Epithelial cell of esophagus (primary cell): Measurements from ENCODE around the gene NEFH.

Experiments
- DNase-seq: peaks from one replicate; pipeline ENCODE4 v3.0.0; 2010; ENCODE audit warnings: low read depth
- H3K4me3 ChIP-seq: 2 replicates; pipeline ENCODE4 v1.5.1; 2011; ENCODE audit warnings: mild to moderate bottlenecking, low read length, control low read depth
- CTCF ChIP-seq: IDR thresholded peaks from 2 replicates; pipeline ENCODE4 v1.5.1; 2011; ENCODE audit warnings: low read depth, mild to moderate bottlenecking, low read length, control low read depth, inconsistent platforms; ENCODE audit not compliant: insufficient read depth; ENCODE audit errors: missing control alignments

NEFH gene

GRCh38 chr22:29539105-29539504 lies 59.1 kb downstream of the NEFH start:
- no peak for TF ChIP-seq CTCF
- H3K4me3 ChIP-seq, result no peak overlapping the region

More at GRCh38 chr22:29539105-29539504, 59.1 kb downstream of the NEFH start:
- DNase-seq, result no peak
